Testis (tissue), 2 donors: ENCODE data around the gene ANTXR1.

Experiments used
- CTCF ChIP-seq, 3 experiments: fragments of 450-650 bp in 2 of 3; fragments of 200-600 bp in 1 of 3; sonication (generic) in 1 of 3; IDR thresholded peaks; one replicate each; pipeline ENCODE4 v1.5.1; 2016 to 2019; ENCODE audit warnings: antibody characterized with exemption in 3 of 3, mild to moderate bottlenecking in 2 of 3, moderate library complexity in 1 of 3
- POLR2A ChIP-seq: fragments of 450-650 bp; IDR thresholded peaks from one replicate; pipeline ENCODE4 v1.6.1; 2017; ENCODE audit warnings: antibody characterized with exemption, mild to moderate bottlenecking, moderate library complexity

- no peak for TF ChIP-seq POLR2A
- no peak for TF ChIP-seq CTCF (IDR thresholded peaks at IDR 0.05)
Measured at GRCh38 chr2:69084492-69084891, 71.5 kb downstream of the ANTXR1 start.
